IPS-20b (cell line): ENCODE data around the gene JTB.

Source experiments
- H3K27ac ChIP-seq: one replicate; pipeline ENCODE4 v1.5.1; 2013; ENCODE audit warnings: low read length
- H3K27me3 ChIP-seq: 2 replicates; pipeline ENCODE4 v1.6.1; 2013; ENCODE audit warnings: mild to moderate bottlenecking, low read length, inconsistent platforms; ENCODE audit not compliant: insufficient read depth
- H3K36me3 ChIP-seq: 2 replicates; pipeline ENCODE4 v1.6.1; 2013; ENCODE audit warnings: low read depth, mild to moderate bottlenecking, inconsistent platforms, low read length, moderate library complexity; ENCODE audit not compliant: insufficient read depth
- H3K4me1 ChIP-seq: 2 replicates; pipeline ENCODE4 v1.6.1; 2013; ENCODE audit warnings: mild to moderate bottlenecking, control low read depth, inconsistent platforms, low read length, moderate library complexity; ENCODE audit not compliant: insufficient read depth
- H3K4me3 ChIP-seq: 2 replicates; pipeline ENCODE4 v1.5.1; 2013; ENCODE audit warnings: mild to moderate bottlenecking, low read length, inconsistent platforms
- H3K9ac ChIP-seq: 2 replicates; pipeline ENCODE4 v1.6.1; 2013; ENCODE audit warnings: low read depth, mild to moderate bottlenecking, inconsistent platforms, low read length, moderate library complexity
- H3K9me3 ChIP-seq: 2 replicates; pipeline ENCODE4 v1.6.1; 2013; ENCODE audit warnings: mild to moderate bottlenecking, low read depth, low read length, inconsistent platforms; ENCODE audit not compliant: insufficient read depth

The JTB gene

GRCh38 chr1:153976819-153977249 is 640 bp downstream of the JTB start:
- peak overlapping the region; percentile 11 for H3K27ac ChIP-seq
- no peaks in the 10 kb centered on the region for H3K9me3 ChIP-seq
- peak overlapping the region; percentile 85 for H3K4me3 ChIP-seq
- H3K27me3 ChIP-seq = no peaks in the 10 kb centered on the region
- peaks cover 53% of the 10 kb centered on the region for H3K36me3 ChIP-seq
- peak overlapping the region; percentile 90 for H3K9ac ChIP-seq
- no peaks in the 10 kb centered on the region; the same call in 1 of the 2 replicates for H3K4me1 ChIP-seq

- Histone ChIP-seq H3K9me3 (no peaks in the 10 kb centered on the region), H3K4me1 (no peaks in the 10 kb centered on the region; the same call in 1 of the 2 replicates), H3K9ac (no peak overlapping the region), H3K27me3 (no peaks in the 10 kb centered on the region), H3K4me3 (no peak overlapping the region), H3K27ac (no peak overlapping the region), H3K36me3 (peaks cover 33% of the 10 kb centered on the region)
Observed at GRCh38 chr1:153973525-153973924, 3.9 kb downstream of the JTB start.

- no peaks in the 10 kb centered on the region; the same call in 1 of the 2 replicates for H3K4me1 ChIP-seq
- no peaks in the 10 kb centered on the region for H3K27me3 ChIP-seq
- H3K36me3 ChIP-seq = peaks cover 32% of the 10 kb centered on the region
- H3K9me3 ChIP-seq = no peaks in the 10 kb centered on the region
- no peak overlapping the region for H3K9ac ChIP-seq
- no peak overlapping the region for H3K4me3 ChIP-seq
- no peak overlapping the region for H3K27ac ChIP-seq
Observed at GRCh38 chr1:153973071-153973470, 4.4 kb downstream of the JTB start.

- H3K9ac ChIP-seq = no peak overlapping the region
- H3K9me3 ChIP-seq = no peaks in the 10 kb centered on the region
- H3K4me3 ChIP-seq = no peak overlapping the region
- peaks cover 26% of the 10 kb centered on the region for H3K36me3 ChIP-seq
- peaks cover 8% of the 10 kb centered on the region; the same call in 1 of the 2 replicates for H3K4me1 ChIP-seq
- H3K27ac ChIP-seq = no peak overlapping the region
- H3K27me3 ChIP-seq = no peaks in the 10 kb centered on the region
Observed at GRCh38 chr1:153970346-153970745, 7.1 kb downstream of the JTB start.

GRCh38 chr1:153968972-153969371 is 8.5 kb downstream of the JTB start:
- H3K9me3 ChIP-seq = no peaks in the 10 kb centered on the region
- H3K4me1 ChIP-seq = peaks cover 8% of the 10 kb centered on the region; the same call in 1 of the 2 replicates
- H3K9ac ChIP-seq = peak overlapping the region; percentile 97; the same call in 1 of the 2 replicates
- no peak overlapping the region for H3K27ac ChIP-seq
- peak overlapping the region; percentile 93; the same call in 1 of the 2 replicates for H3K4me3 ChIP-seq
- H3K36me3 ChIP-seq = peaks cover 14% of the 10 kb centered on the region
- no peaks in the 10 kb centered on the region for H3K27me3 ChIP-seq

GRCh38 chr1:153968408-153968807 is 9.1 kb downstream of the JTB start:
- H3K27ac ChIP-seq = peak overlapping the region; percentile 98
- no peaks in the 10 kb centered on the region for H3K9me3 ChIP-seq
- peak overlapping the region; percentile 97 for H3K9ac ChIP-seq
- H3K27me3 ChIP-seq = no peaks in the 10 kb centered on the region
- peaks cover 8% of the 10 kb centered on the region; the same call in 1 of the 2 replicates for H3K4me1 ChIP-seq
- H3K4me3 ChIP-seq = peak overlapping the region; percentile 93
- H3K36me3 ChIP-seq = peaks cover 9% of the 10 kb centered on the region; the same call in 1 of the 2 replicates

GRCh38 chr1:153968000-153968363 is 9.5 kb downstream of the JTB start:
- H3K9me3 ChIP-seq = no peaks in the 10 kb centered on the region
- H3K4me3 ChIP-seq = peak overlapping the region; percentile 93
- no peaks in the 10 kb centered on the region for H3K27me3 ChIP-seq
- H3K36me3 ChIP-seq = peaks cover 4% of the 10 kb centered on the region; the same call in 1 of the 2 replicates
- H3K27ac ChIP-seq = peak overlapping the region; percentile 98
- H3K4me1 ChIP-seq = peaks cover 8% of the 10 kb centered on the region; the same call in 1 of the 2 replicates
- H3K9ac ChIP-seq = peak overlapping the region; percentile 97

- no peaks in the 10 kb centered on the region for H3K27me3 ChIP-seq
- H3K4me3 ChIP-seq = peak within 1 kb of the TSS; percentile 93
- peak within 1 kb of the TSS; percentile 98 for H3K27ac ChIP-seq
- no peaks in the 10 kb centered on the region for H3K36me3 ChIP-seq
- no peaks in the 10 kb centered on the region for H3K9me3 ChIP-seq
- peak within 1 kb of the TSS; percentile 97 for H3K9ac ChIP-seq
- peaks cover 8% of the 10 kb centered on the region; the same call in 1 of the 2 replicates for H3K4me1 ChIP-seq
Observed at GRCh38 chr1:153967107-153967999, 10.1 kb downstream of the JTB start, which contains the start of gene CREB3L4. Gene CREB3L4, plus strand, starts transcription at chr1:153967902. Its CDS starts 624 bp downstream, at chr1:153968526.

GRCh38 chr1:153963850-153964331 is 13.6 kb downstream of the JTB start:
- peaks cover 30% of the 10 kb centered on the region for H3K36me3 ChIP-seq
- H3K4me1 ChIP-seq = peaks cover 19% of the 10 kb centered on the region; the same call in 1 of the 2 replicates

GRCh38 chr1:153963030-153963849 is 14.2 kb downstream of the JTB start, which contains the start of gene SLC39A1:
Gene SLC39A1, minus strand, starts transcription at chr1:153963537. Its CDS starts 822 bp downstream, at chr1:153962715.
- H3K9me3 ChIP-seq = no peaks in the 10 kb centered on the region
- H3K36me3 ChIP-seq = peaks cover 30% of the 10 kb centered on the region
- peak within 1 kb of the TSS; percentile 98 for H3K9ac ChIP-seq
- peak within 1 kb of the TSS; percentile 80 for H3K27ac ChIP-seq
- peaks cover 21% of the 10 kb centered on the region; the same call in 1 of the 2 replicates for H3K4me1 ChIP-seq
- no peaks in the 10 kb centered on the region for H3K27me3 ChIP-seq
- peak within 1 kb of the TSS; percentile 90 for H3K4me3 ChIP-seq

More at GRCh38 chr1:153963850-153964331, 13.6 kb downstream of the JTB start:
- Histone ChIP-seq H3K9me3 (no peaks in the 10 kb centered on the region), H3K27me3 (no peaks in the 10 kb centered on the region), H3K4me3 (peak overlapping the region; percentile 90), H3K9ac (peak overlapping the region; percentile 93), H3K27ac (peak overlapping the region; percentile 80)
